GM23248 (cell line): Measurements from ENCODE around the gene TMA7.

Experiments used
- EZH2 ChIP-seq: fragments of 200-600 bp; sonication (generic); IDR thresholded peaks from 2 replicates; pipeline ENCODE4 v1.6.1; 2018; ENCODE audit warnings: antibody characterized with exemption, mild to moderate bottlenecking; ENCODE audit not compliant: insufficient read depth, poor library complexity, severe bottlenecking
- EZH2phosphoT487 ChIP-seq: fragments of 200-600 bp; sonication (generic); IDR thresholded peaks from 2 replicates; pipeline ENCODE4 v1.6.1; 2018; ENCODE audit warnings: antibody characterized with exemption, moderate library complexity, mild to moderate bottlenecking, low read depth; ENCODE audit not compliant: insufficient read depth

GRCh38 chr3:48403533-48404439 is 36.3 kb upstream of the TMA7 start:
- TF ChIP-seq EZH2 (no peak), EZH2phosphoT487 (no peak)
